ENCODE results near the gene R3HDM2.
A peak's percentile ranks its signal among the peaks of the same experiment; 100 is the strongest.

The R3HDM2 gene

GRCh38 chr12:57213058-57213715, 217.7 kb downstream of the R3HDM2 start:
- peak; percentile 69 for DNase-seq

- DNase-seq = no peak
These were observed 218.2 kb downstream of the R3HDM2 start for GRCh38 chr12:57212701-57213057.

GRCh38 chr12:57211791-57212700, 218.8 kb downstream of the R3HDM2 start:
- DNase-seq = no peak

- DNase-seq = no peak
These were observed 219.7 kb downstream of the R3HDM2 start for GRCh38 chr12:57210926-57211692.

GRCh38 chr12:57210461-57210860, 220.4 kb downstream of the R3HDM2 start:
- no peak for DNase-seq

- no peak for DNase-seq
These were observed 220.9 kb downstream of the R3HDM2 start for GRCh38 chr12:57209916-57210315.

GRCh38 chr12:57208631-57209282, 222.1 kb downstream of the R3HDM2 start:
- no peak for DNase-seq

- no peak for DNase-seq
These were observed 222.9 kb downstream of the R3HDM2 start for GRCh38 chr12:57207731-57208630.

GRCh38 chr12:57205931-57206330, 224.9 kb downstream of the R3HDM2 start:
- no peak for DNase-seq

- no peak for DNase-seq
These were observed 225.7 kb downstream of the R3HDM2 start for GRCh38 chr12:57205186-57205585.

- DNase-seq = no peak
These were observed 226.4 kb downstream of the R3HDM2 start for GRCh38 chr12:57204454-57204853.

- no peak for DNase-seq
These were observed 227.1 kb downstream of the R3HDM2 start for GRCh38 chr12:57203791-57204190.
